H1 (cell line): Measurements from ENCODE around the gene NPR2. TPM values are rescaled to one million over a fixed set of nuclear protein-coding genes. Genes with fewer than 3 reads are reported as not detected.

Experiments used
- CHD2 ChIP-seq: IDR thresholded peaks from 2 replicates; pipeline ENCODE4 v1.6.1; 2012; ENCODE audit warnings: low read length, improper control_type of control experiment
- GABPA ChIP-seq: IDR thresholded peaks from 2 replicates; pipeline ENCODE4 v1.6.1; 2011; ENCODE audit warnings: mild to moderate bottlenecking, low read length, moderate library complexity, borderline replicate concordance; ENCODE audit not compliant: insufficient read depth
- MAFK ChIP-seq: IDR thresholded peaks from 2 replicates; pipeline ENCODE4 v1.6.1; 2012; ENCODE audit warnings: low read depth, mild to moderate bottlenecking, improper control_type of control experiment, low read length
- RXRA ChIP-seq: IDR thresholded peaks from 2 replicates; pipeline ENCODE4 v1.6.1; 2011; ENCODE audit warnings: low read depth, mild to moderate bottlenecking, low read length, moderate library complexity; ENCODE audit not compliant: insufficient read depth
- SIN3A ChIP-seq, 2 experiments: IDR thresholded peaks in 1 of 2; conservative IDR thresholded peaks in 1 of 2; 2 replicates each; pipeline ENCODE4 v1.6.1; 2011 to 2012; ENCODE audit warnings: low read length in 2 of 2, improper control_type of control experiment in 1 of 2, low read depth in 1 of 2, mild to moderate bottlenecking in 1 of 2
- polyA plus RNA-seq, 7 experiments: library from polyadenylated mRNA; depleted of rRNA in 3 of 7; stranded (reverse) in 5 of 7; unstranded in 2 of 7; fragments of >200 nt in 5 of 7; fragments of 200-250 nt in 2 of 7; gene quantifications; 1 replicate in 5 of 7; 2 replicates in 1 of 7; 4 replicates in 1 of 7; pipeline versions ENCODE4 v1.2.1 to v1.2.3, GENCODE V29; 2011 to 2013; ENCODE audit warnings: missing spikeins in 2 of 7, mixed read lengths in 2 of 7
- total RNA-seq: library from RNA; stranded (reverse); fragmentation: NEBNext Ultra II Directional; extraction: Animal tissue kit (Norgen Biotek cat#: 25700); gene quantifications from 2 replicates; pipeline ENCODE4 v1.2.1, GENCODE V29; 2021

Gene NPR2
- total and polyA plus RNA-seq, 2 of the 8 experiments (the other 6 are each of a cell fraction or from before 2014, with no cell fraction given): 11.0 to 17.0 TPM

DNA sequence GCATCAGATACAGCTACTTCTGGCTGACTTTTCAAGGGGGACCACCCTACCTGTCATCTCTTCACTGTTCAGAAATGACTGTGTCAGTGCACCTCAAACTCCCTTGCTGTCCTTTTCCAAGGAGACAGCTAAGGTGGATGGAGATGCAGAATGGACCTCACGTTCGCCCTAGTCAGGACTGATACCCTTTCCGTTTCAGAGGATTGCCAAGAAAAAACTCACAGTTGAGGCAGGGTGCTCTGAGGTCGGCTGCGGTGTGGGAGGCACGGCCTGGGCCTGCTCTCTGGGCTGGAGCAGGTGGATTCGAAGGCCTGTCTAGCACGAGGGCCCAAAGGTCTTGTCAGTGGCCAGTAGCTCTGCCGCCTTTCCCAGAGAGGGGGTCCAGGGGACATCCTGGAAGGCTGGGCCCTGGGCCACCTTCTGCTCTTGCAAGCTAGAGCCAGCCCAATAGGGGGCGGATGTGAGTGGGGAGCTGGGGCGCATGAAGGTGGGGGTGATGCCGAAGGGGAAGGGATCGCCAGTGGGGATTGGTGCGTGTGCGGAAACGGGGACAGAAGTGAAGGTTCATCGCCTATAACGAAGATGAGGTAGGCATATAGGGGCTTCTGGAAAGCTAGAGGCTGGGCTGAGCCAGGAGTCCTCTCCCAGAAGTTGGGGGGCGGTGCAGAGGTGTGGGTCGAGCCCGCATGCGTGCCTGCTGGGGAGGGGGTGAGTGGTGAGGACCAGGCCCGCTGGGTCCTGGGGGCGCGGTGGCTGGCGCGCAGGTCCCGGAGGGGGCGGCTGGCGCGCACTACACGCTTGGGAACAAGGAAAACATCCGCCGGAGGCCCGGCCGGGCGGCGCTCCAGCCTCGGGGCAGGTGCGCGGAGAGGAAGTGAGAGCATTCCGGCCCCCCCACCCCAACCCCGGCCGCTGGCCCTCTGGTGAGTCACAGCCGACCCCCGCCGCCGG, 34.8 kb upstream of the NPR2 start (continued):
- TF ChIP-seq GABPA: peak; percentile 13; the same call in 1 of the 2 replicates
- no peak for TF ChIP-seq CHD2
- no peak for TF ChIP-seq MAFK
- TF ChIP-seq SIN3A (conservative IDR thresholded peaks at IDR 0.05 in 1 of 2, IDR thresholded peaks at IDR 0.05 in 1 of 2; ENCODE audit: low read depth in 1 of 2, low read length in 2 of 2): peak in 1 of 2 experiments; percentile 66; a peak in 2 of 4 replicates
- TF ChIP-seq RXRA: no peak
